ENCODE data around the gene CAPN2.

DNA sequence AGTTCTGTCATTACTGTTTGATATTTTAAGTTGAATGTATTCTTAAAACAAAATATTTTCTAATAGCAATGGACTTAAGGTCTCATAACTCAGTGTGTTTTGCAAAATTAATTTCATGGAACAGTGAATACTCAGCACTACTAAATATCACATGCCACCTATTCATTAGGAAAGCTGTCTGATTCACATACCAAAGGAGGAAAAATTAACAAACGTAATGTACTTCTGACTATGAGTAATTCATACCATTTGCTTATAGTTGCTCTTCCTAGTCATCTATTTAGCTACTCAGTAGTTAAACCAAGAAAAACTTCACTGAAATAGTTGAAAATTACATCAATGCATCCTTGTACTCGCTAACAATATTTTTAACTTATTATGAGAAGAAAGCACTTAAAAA is 98.2 kb downstream of the CAPN2 start:
- no peak for TF ChIP-seq GATA2 (IDR thresholded peaks at IDR 0.05; ENCODE audit: low read depth, low read length)
- no peak for TF ChIP-seq GATA3 (IDR thresholded peaks at IDR 0.05; ENCODE audit: low read depth, low read length)

Data from SH-SY5Y (cell line).